ENCODE measurements around the gene LST1.

Gene LST1

GRCh38 chr6:31581434-31582229 is 4.4 kb upstream of the LST1 start:
- H3K4me3 ChIP-seq (ENCODE audit: control insufficient read depth, low read depth, low read length): peak overlapping the region; percentile 83
- no peak for TF ChIP-seq CTCF (conservative IDR thresholded peaks at IDR 0.05; ENCODE audit: control insufficient read depth, insufficient read depth, low read depth, low read length)
- DNase-seq (ENCODE audit: low read depth): no peak

GRCh38 chr6:31582230-31582643 is 3.8 kb upstream of the LST1 start, which contains the start of gene LTB:
Gene LTB, minus strand, starts transcription at chr6:31582424. Its CDS starts 7 bp downstream, at chr6:31582417.
- peak within 1 kb of the TSS; percentile 83 for H3K4me3 ChIP-seq (ENCODE audit: control insufficient read depth, low read depth, low read length)
- TF ChIP-seq CTCF (conservative IDR thresholded peaks at IDR 0.05; ENCODE audit: control insufficient read depth, insufficient read depth, low read depth, low read length): no peak
- no peak for DNase-seq (ENCODE audit: low read depth)

GRCh38 chr6:31585491-31585890 is 586 bp upstream of the LST1 start:
- peak; percentile 19 for DNase-seq (ENCODE audit: low read depth)
- TF ChIP-seq CTCF (conservative IDR thresholded peaks at IDR 0.05; ENCODE audit: control insufficient read depth, insufficient read depth, low read depth, low read length): peak; percentile 44
- H3K4me3 ChIP-seq (ENCODE audit: control insufficient read depth, low read depth, low read length): no peak overlapping the region

GRCh38 chr6:31586599-31587281 is 663 bp downstream of the LST1 start:
- no peak for TF ChIP-seq CTCF (conservative IDR thresholded peaks at IDR 0.05; ENCODE audit: control insufficient read depth, insufficient read depth, low read depth, low read length)
- no peak overlapping the region for H3K4me3 ChIP-seq (ENCODE audit: control insufficient read depth, low read depth, low read length)
- DNase-seq (ENCODE audit: low read depth): no peak

GRCh38 chr6:31587791-31588777 is 2.0 kb downstream of the LST1 start:
- H3K4me3 ChIP-seq (ENCODE audit: control insufficient read depth, low read depth, low read length): no peak overlapping the region
- TF ChIP-seq CTCF (conservative IDR thresholded peaks at IDR 0.05; ENCODE audit: control insufficient read depth, insufficient read depth, low read depth, low read length): no peak
- no peak for DNase-seq (ENCODE audit: low read depth)

Measured in fibroblast of mammary gland (primary cell).